Nucleus accumbens (tissue), 56 donors: ENCODE measurements around the gene UGT2A3.
"Not testable (repeated sequence)": the region's sequence is repeated elsewhere in the genome, so short reads cannot be mapped to it uniquely, and the experiment has no call there.

Source experiments
- DNase-seq, 56 donors: peaks; one replicate each; lab custom pipeline; 2025; lab: John Stamatoyannopoulos, UW

The UGT2A3 gene

GRCh38 chr4:68951078-68951805 is at the start of gene UGT2A3:
UGT2A3 (minus strand) TSS chr4:68951804; CDS start chr4:68951760, 44 bp downstream.
- DNase-seq, result no peak

- DNase-seq, result no peak
Measured at GRCh38 chr4:68997040-68997439, 45.4 kb upstream of the UGT2A3 start.

GRCh38 chr4:68995292-68995691 is 43.7 kb upstream of the UGT2A3 start:
- no peak for DNase-seq

GRCh38 chr4:68987007-68987406 is 35.4 kb upstream of the UGT2A3 start:
- DNase-seq, result no peak

GRCh38 chr4:68985442-68985841 is 33.8 kb upstream of the UGT2A3 start:
- no peak for DNase-seq

- no peak for DNase-seq
Measured at GRCh38 chr4:68984947-68985346, 33.3 kb upstream of the UGT2A3 start.

GRCh38 chr4:68963374-68963773 is 11.8 kb upstream of the UGT2A3 start:
- DNase-seq, result no peak

GRCh38 chr4:68962868-68963267 is 11.3 kb upstream of the UGT2A3 start:
- no peak for DNase-seq

- DNase-seq, result no peak
Measured at GRCh38 chr4:68960294-68961163, 8.9 kb upstream of the UGT2A3 start.

- DNase-seq, result not testable (repeated sequence)
Measured at GRCh38 chr4:68959085-68959484, 7.5 kb upstream of the UGT2A3 start.

GRCh38 chr4:68954126-68954525 is 2.5 kb upstream of the UGT2A3 start:
- DNase-seq, result no peak

GRCh38 chr4:68953056-68953596 is 1.5 kb upstream of the UGT2A3 start:
- DNase-seq, result no peak

- DNase-seq, result no peak
Measured at GRCh38 chr4:68951806-68952585, 392 bp upstream of the UGT2A3 start.

- no peak for DNase-seq
Measured at GRCh38 chr4:68950033-68950432, 1.6 kb downstream of the UGT2A3 start.

GRCh38 chr4:68948985-68949384 is 2.6 kb downstream of the UGT2A3 start:
- no peak for DNase-seq

- no peak for DNase-seq
Measured at GRCh38 chr4:68948044-68948743, 3.4 kb downstream of the UGT2A3 start.

GRCh38 chr4:68929076-68929737 is 22.4 kb downstream of the UGT2A3 start:
- DNase-seq, result no peak

- no peak for DNase-seq
Measured at GRCh38 chr4:68927165-68927564, 24.4 kb downstream of the UGT2A3 start.

GRCh38 chr4:68922202-68922601 is 29.4 kb downstream of the UGT2A3 start:
- not testable (repeated sequence) for DNase-seq
